ENCODE results near the gene LRRC31.

Gene LRRC31

DNA sequence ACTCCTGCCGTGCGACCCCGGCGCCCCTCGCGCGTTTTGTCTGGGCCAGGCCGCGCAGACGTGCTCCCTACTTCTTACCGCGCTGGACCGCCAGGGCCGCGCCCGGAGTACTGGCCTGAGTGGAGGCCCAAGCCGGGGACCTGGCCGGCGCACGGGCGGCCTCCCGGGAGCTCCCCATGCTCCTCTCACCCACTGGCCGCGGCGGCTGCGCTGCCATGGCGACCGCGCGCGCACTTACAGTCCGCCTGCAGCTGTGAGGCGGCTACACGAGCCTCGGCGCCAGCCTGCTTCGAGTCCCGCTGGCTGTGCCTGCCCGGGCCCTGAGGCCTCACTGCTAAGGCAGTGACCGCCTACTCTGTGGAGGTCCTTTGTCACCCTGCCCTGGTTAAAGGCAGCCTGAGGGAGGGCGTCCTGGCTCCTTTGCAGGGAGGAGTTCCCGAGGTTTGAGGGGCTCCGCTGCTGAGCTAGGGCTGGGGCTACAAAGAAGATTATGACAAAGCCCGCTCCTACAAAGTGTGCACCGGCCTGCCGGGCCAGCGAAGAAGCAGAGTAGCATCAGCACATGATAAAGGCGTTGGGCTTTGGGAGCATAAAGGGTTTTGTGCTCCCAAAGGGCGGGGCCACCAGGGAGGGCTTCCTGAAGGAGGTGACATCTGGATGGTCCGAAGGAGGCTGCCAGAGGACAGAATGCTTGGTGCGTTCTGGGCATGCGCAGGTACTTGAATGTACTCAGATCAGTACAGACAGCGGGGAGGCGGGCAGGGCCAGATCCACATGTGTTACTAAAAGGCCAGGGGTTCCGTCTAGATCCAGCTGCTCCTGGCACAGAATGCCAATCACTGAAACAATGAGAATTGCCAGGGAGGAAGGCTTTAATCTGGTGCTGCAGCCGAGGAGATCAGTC, 57.2 kb downstream of the LRRC31 start, which contains the start of the genes LRRC34 and LRRIQ4:
Gene LRRC34 (minus strand): TSS at position 573 of the 904 bp plus-strand sequence. CDS start 356 bp downstream, at position 217.
Gene LRRIQ4 (plus strand): TSS at position 539 of the 904 bp plus-strand sequence. CDS start 9,052 bp downstream, outside the sequence.
- peak; percentile 65 for DNase-seq

DNA sequence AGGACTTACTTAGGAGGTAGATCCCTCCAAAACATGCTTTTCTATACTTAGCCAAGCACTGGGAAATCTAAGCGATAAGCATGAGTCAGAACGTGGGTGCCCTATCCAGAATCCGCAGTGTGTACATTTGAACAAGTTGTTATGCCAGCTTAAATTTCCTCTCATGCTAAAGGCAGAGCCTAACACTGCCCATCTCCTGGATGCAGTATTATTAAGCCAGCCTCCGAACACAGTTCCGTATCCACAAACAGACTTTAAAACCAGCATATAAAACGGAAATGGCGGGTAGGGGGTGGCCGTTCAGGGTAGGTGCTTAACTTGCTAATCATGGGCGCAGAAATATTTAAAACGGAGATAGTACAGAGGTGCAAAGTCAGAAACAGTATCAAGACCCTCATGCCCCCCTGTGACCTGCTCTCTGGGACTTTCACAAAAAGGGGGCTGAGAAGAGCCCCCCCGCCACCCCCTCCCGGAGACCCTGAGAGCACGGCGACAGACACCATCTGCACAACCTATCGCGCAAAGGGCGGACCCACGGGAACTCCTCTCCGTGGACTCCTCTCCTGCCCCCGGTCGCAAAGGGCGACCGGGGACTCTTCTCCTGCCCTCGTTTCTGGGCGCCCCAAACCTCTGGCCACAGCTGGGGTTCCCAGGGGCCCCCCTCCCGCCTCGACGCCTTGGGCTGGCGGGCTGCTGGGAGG, 58.0 kb downstream of the LRRC31 start:
- no peak for DNase-seq

DNA sequence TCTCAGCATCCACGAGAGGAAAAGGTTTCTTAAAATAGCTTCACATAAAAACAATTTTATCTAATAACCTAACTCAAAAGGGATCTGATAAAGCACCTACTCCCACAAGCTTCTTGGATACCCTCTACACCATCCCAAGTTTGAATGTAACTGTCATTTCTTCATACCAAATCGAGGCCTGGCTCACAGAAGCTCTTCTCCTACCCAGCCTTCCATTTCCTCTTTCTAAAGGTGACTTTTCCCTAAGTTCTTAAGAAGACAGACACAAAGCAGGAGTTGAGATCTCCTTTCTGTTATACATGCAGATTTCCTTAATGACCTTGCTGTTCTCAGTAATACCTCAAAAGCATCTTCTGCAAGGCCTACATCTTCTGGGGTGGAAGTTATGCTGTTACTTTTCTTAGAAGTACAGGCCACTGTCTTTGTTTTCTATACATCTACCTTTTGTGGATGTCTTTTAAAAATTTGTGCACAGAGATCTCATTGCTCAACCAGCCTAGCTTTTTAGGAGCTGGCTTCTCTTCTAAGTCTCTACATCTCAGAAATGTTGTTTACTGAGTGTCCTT, 60.4 kb downstream of the LRRC31 start:
- DNase-seq, result no peak

DNA sequence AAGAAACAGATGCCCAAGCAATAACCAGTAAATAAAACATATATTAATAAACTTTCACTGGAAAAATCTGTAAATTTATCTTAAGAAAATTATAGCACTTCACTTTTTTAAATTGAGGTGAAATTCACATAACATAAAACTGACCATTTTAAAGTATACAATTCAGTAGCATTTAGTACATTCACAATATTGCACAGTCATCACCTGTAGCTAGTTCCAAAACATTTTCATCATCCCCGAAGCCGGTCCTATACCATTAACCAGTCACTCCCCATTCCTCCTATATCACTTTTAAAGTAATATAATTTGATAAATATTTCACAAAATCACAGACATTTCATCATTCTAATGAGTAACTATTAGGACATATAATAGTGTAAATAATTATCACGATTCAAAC, 65.1 kb downstream of the LRRC31 start:
- DNase-seq, result no peak

DNA sequence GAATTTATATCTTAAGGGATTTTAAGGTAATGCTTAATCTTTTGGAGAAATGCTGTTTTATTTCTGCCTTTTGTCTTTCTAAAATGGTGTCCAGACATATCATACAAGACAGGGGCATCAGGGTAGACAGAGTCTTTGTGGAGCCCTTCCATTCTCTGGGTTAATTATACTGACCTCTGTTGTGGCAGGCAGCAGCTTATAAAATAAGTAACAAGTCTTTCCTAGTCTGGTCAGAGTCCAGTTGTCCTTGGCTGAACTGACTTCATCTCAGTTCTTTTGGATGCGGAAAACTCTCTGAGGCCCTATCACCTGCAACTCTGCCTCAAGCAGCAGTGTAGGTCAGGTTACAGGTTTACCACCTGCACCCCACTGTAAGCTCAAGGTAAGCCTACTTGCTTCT, 77.4 kb downstream of the LRRC31 start:
- DNase-seq, result no peak

DNA sequence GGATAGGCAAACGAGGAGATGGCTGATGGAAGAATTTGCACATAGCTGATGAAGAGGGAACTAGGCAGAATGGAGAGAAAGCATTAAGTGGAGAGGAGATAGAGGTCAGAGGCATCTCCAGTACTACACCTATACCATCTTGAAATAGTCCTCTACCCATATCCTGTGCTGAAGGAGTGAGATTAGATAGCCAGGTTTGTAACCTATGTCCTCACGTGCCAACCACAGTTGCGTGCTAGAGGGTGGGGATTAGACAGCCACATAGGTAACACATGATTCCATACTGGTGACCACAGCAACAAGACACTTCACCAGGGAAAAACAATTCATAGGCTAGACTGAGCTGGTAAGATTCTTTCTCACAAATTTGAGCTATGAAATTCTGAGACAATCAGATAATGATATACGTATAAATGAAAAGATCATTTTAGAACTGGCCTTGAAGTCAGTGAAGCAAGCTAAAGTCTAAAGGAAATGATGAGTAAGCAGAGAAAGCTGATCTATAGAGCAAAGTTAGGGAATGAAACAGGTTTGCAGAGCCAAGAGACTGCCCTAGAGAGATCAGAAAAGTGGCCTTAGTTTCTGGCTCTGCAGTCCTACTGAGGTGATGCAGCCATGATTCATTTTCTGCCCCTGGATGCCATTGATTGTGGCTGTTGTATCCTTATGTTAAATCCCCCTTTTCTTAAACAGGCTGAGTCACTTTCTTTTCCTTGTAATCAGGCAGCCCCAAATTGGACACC, 78.9 kb downstream of the LRRC31 start:
- DNase-seq, result no peak

DNA sequence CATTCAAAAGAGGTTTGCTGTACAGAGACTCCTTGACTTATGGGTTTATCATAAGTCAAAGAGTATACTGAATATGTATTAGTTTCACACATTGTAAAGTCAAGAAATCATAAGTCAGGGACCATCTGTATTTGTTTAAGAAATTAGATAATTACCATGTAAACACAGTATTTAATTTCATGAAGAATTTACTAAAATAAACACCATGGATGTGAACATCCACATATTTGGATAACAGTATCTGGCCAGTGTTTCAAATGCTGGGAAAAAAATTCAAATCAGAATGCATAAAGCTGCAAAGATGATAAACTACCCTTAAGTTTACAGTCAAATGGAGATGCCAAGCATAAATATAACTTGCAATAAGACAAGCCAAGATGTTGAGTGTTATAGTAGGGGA, 79.5 kb downstream of the LRRC31 start:
- no peak for DNase-seq
